D341Med (cell line): ENCODE results near the gene ZNF624.
"Not testable (repeated sequence)": the region's sequence is repeated elsewhere in the genome, so short reads cannot be mapped to it uniquely, and the experiment has no call there.

Experiments used
- DNase-seq: peaks from one replicate; pipeline ENCODE4 v3.0.0; 2012; ENCODE audit warnings: low spot score

The ZNF624 gene

GRCh38 chr17:16653367-16654041, at the start of gene ZNF624:
Gene ZNF624, minus strand, starts transcription at chr17:16653850.
- peak; percentile 92 for DNase-seq

- not testable (repeated sequence) for DNase-seq
Observed at GRCh38 chr17:16697603-16698002, 44.0 kb upstream of the ZNF624 start.

- not testable (repeated sequence) for DNase-seq
Observed at GRCh38 chr17:16690447-16690846, 36.8 kb upstream of the ZNF624 start.

- DNase-seq, result peak; percentile 40
Observed at GRCh38 chr17:16689731-16690281, 36.2 kb upstream of the ZNF624 start, which contains the start of gene CCDC144A. Gene CCDC144A, plus strand, starts transcription at chr17:16690241. Its CDS starts 160 bp downstream, at chr17:16690401.

GRCh38 chr17:16687151-16687550, 33.5 kb upstream of the ZNF624 start:
- not testable (repeated sequence) for DNase-seq

- DNase-seq, result not testable (repeated sequence)
Observed at GRCh38 chr17:16686019-16686418, 32.4 kb upstream of the ZNF624 start.

GRCh38 chr17:16683290-16684138, 29.9 kb upstream of the ZNF624 start:
- DNase-seq, result not testable (repeated sequence)

GRCh38 chr17:16676676-16677268, 23.1 kb upstream of the ZNF624 start:
- no peak for DNase-seq

- peak; percentile 27 for DNase-seq
Observed at GRCh38 chr17:16666907-16667636, 13.4 kb upstream of the ZNF624 start.

GRCh38 chr17:16666553-16666906, 12.9 kb upstream of the ZNF624 start:
- DNase-seq, result not testable (repeated sequence)

GRCh38 chr17:16662936-16663335, 9.3 kb upstream of the ZNF624 start:
- no peak for DNase-seq

GRCh38 chr17:16661217-16661616, 7.6 kb upstream of the ZNF624 start:
- DNase-seq, result no peak

- no peak for DNase-seq
Observed at GRCh38 chr17:16652847-16653366, 743 bp downstream of the ZNF624 start.

GRCh38 chr17:16652252-16652651, 1.4 kb downstream of the ZNF624 start:
- DNase-seq, result no peak

- DNase-seq, result no peak
Observed at GRCh38 chr17:16649585-16649984, 4.1 kb downstream of the ZNF624 start.

- no peak for DNase-seq
Observed at GRCh38 chr17:16639438-16639837, 14.2 kb downstream of the ZNF624 start.

GRCh38 chr17:16623282-16623681, 30.4 kb downstream of the ZNF624 start:
- no peak for DNase-seq

- DNase-seq, result no peak
Observed at GRCh38 chr17:16622540-16623277, 30.9 kb downstream of the ZNF624 start.

- no peak for DNase-seq
Observed at GRCh38 chr17:16617481-16618060, 36.1 kb downstream of the ZNF624 start.

- DNase-seq, result no peak
Observed at GRCh38 chr17:16599537-16599936, 54.1 kb downstream of the ZNF624 start.
